GM19043 (cell line): ENCODE data around the gene FAU.

Source experiments
- ATAC-seq: cut with Tn5 transposase; IDR thresholded peaks from one replicate; pipeline ENCODE4 v1.9.1; 2021; ENCODE audit warnings: low read depth; ENCODE audit not compliant: unreplicated experiment

FAU gene

GRCh38 chr11:65109231-65110198 lies 12.4 kb downstream of the FAU start:
- ATAC-seq: no peak

- ATAC-seq: no peak
These were observed 13.3 kb downstream of the FAU start for GRCh38 chr11:65108469-65109123.

- no peak for ATAC-seq
These were observed 14.0 kb downstream of the FAU start for GRCh38 chr11:65107751-65108468.

- ATAC-seq: no peak
These were observed 14.9 kb downstream of the FAU start for GRCh38 chr11:65107078-65107477.

- ATAC-seq: no peak
These were observed 17.3 kb downstream of the FAU start for GRCh38 chr11:65104628-65105027.

GRCh38 chr11:65103476-65103875 lies 18.5 kb downstream of the FAU start:
- ATAC-seq: no peak

- no peak for ATAC-seq
These were observed 19.5 kb downstream of the FAU start for GRCh38 chr11:65102142-65103095.

- no peak for ATAC-seq
These were observed 21.1 kb downstream of the FAU start for GRCh38 chr11:65100674-65101350.

- no peak for ATAC-seq
These were observed 25.0 kb downstream of the FAU start for GRCh38 chr11:65096926-65097325.

GRCh38 chr11:65095974-65096806 lies 25.7 kb downstream of the FAU start, which contains the start of gene VPS51:
VPS51 (plus strand) TSS chr11:65096214; CDS start chr11:65096251, 37 bp downstream.
- no peak for ATAC-seq

- no peak for ATAC-seq
These were observed 26.5 kb downstream of the FAU start for GRCh38 chr11:65095427-65095826.

- no peak for ATAC-seq
These were observed 31.3 kb downstream of the FAU start for GRCh38 chr11:65090628-65091027.

- ATAC-seq: no peak
These were observed 32.3 kb downstream of the FAU start for GRCh38 chr11:65089621-65090020.

- ATAC-seq: no peak
These were observed 34.1 kb downstream of the FAU start for GRCh38 chr11:65087827-65088226.

GRCh38 chr11:65087216-65087615 lies 34.7 kb downstream of the FAU start:
- no peak for ATAC-seq

GRCh38 chr11:65086809-65087208 lies 35.1 kb downstream of the FAU start:
- ATAC-seq: no peak

GRCh38 chr11:65085446-65085845 lies 36.5 kb downstream of the FAU start:
- ATAC-seq: no peak

- no peak for ATAC-seq
These were observed 37.1 kb downstream of the FAU start for GRCh38 chr11:65084598-65085375.
